ENCODE data around the gene ARF1.

The ARF1 gene

GRCh38 chr1:228122921-228123441 is 40.5 kb downstream of the ARF1 start:
- no peaks in the 10 kb centered on the region for H3K9me2 ChIP-seq (replicated peaks; ENCODE audit: insufficient read depth, low read length)
- no peaks in the 10 kb centered on the region for H3K79me2 ChIP-seq (ENCODE audit: insufficient read depth, low read length)
- H3K4me2 ChIP-seq (ENCODE audit: low read depth, low read length, poor library complexity, severe bottlenecking): no peak overlapping the region
- H3K27ac ChIP-seq (ENCODE audit: low read depth, low read length): no peak overlapping the region
- no peaks in the 10 kb centered on the region for H3K36me3 ChIP-seq (ENCODE audit: low read length)
- H4K20me1 ChIP-seq (ENCODE audit: low read depth, low read length): no peaks in the 10 kb centered on the region
- H3K27me3 ChIP-seq (ENCODE audit: low read length): no peaks in the 10 kb centered on the region
- H3K9ac ChIP-seq (ENCODE audit: low read length): no peak overlapping the region
- no peak overlapping the region for H3K4me3 ChIP-seq (ENCODE audit: insufficient read depth, low read length, poor library complexity, severe bottlenecking)
- no peak for TF ChIP-seq CTCF (IDR thresholded peaks at IDR 0.05; ENCODE audit: insufficient read depth, low read length, poor library complexity, severe bottlenecking)
- no peak for TF ChIP-seq EZH2phosphoT487 (conservative IDR thresholded peaks at IDR 0.05; ENCODE audit: low read length)
- no peaks in the 10 kb centered on the region for H3F3A ChIP-seq (ENCODE audit: insufficient read depth)
- H2AFZ ChIP-seq (ENCODE audit: low read depth, low read length, severe bottlenecking): no peak overlapping the region
- H3K9me3 ChIP-seq (ENCODE audit: insufficient read depth, low read length): peaks cover 7% of the 10 kb centered on the region; the same call in 1 of the 2 replicates

GRCh38 chr1:228123505-228123904 is 41.0 kb downstream of the ARF1 start:
- Histone ChIP-seq H3K9ac (ENCODE audit: low read length) (no peak overlapping the region), H3K36me3 (ENCODE audit: low read length) (no peaks in the 10 kb centered on the region), H4K20me1 (ENCODE audit: low read depth, low read length) (no peaks in the 10 kb centered on the region), H3K4me3 (ENCODE audit: insufficient read depth, low read length, poor library complexity, severe bottlenecking) (no peak overlapping the region), H3F3A (ENCODE audit: insufficient read depth) (no peaks in the 10 kb centered on the region), H3K9me2 (replicated peaks; ENCODE audit: insufficient read depth, low read length) (no peaks in the 10 kb centered on the region), H3K27me3 (ENCODE audit: low read length) (no peaks in the 10 kb centered on the region), H3K9me3 (ENCODE audit: insufficient read depth, low read length) (peaks cover 3% of the 10 kb centered on the region; the same call in 1 of the 2 replicates), H3K79me2 (ENCODE audit: insufficient read depth, low read length) (no peaks in the 10 kb centered on the region), H3K27ac (ENCODE audit: low read depth, low read length) (no peak overlapping the region), H3K4me2 (ENCODE audit: low read depth, low read length, poor library complexity, severe bottlenecking) (no peak overlapping the region), H2AFZ (ENCODE audit: low read depth, low read length, severe bottlenecking) (no peak overlapping the region)
- TF ChIP-seq EZH2phosphoT487 (conservative IDR thresholded peaks at IDR 0.05; ENCODE audit: low read length): no peak
- no peak for TF ChIP-seq CTCF (IDR thresholded peaks at IDR 0.05; ENCODE audit: insufficient read depth, low read length, poor library complexity, severe bottlenecking)

- Histone ChIP-seq H3K9me3 (ENCODE audit: insufficient read depth, low read length) (no peaks in the 10 kb centered on the region), H3K79me2 (ENCODE audit: insufficient read depth, low read length) (no peaks in the 10 kb centered on the region), H3K4me3 (ENCODE audit: insufficient read depth, low read length, poor library complexity, severe bottlenecking) (no peak overlapping the region), H3K27me3 (ENCODE audit: low read length) (no peaks in the 10 kb centered on the region), H3K9ac (ENCODE audit: low read length) (no peak overlapping the region), H3F3A (ENCODE audit: insufficient read depth) (no peaks in the 10 kb centered on the region), H3K27ac (ENCODE audit: low read depth, low read length) (no peak overlapping the region), H4K20me1 (ENCODE audit: low read depth, low read length) (no peaks in the 10 kb centered on the region), H3K36me3 (ENCODE audit: low read length) (no peaks in the 10 kb centered on the region), H3K9me2 (replicated peaks; ENCODE audit: insufficient read depth, low read length) (no peaks in the 10 kb centered on the region), H2AFZ (ENCODE audit: low read depth, low read length, severe bottlenecking) (no peak overlapping the region), H3K4me2 (ENCODE audit: low read depth, low read length, poor library complexity, severe bottlenecking) (no peak overlapping the region)
- TF ChIP-seq EZH2phosphoT487 (conservative IDR thresholded peaks at IDR 0.05; ENCODE audit: low read length) (no peak), CTCF (IDR thresholded peaks at IDR 0.05; ENCODE audit: insufficient read depth, low read length, poor library complexity, severe bottlenecking) (no peak)
Observed at GRCh38 chr1:228125185-228125584, 42.7 kb downstream of the ARF1 start.

Measured in SU-DHL-6 (cell line).